ENCODE data around the gene CDH13. TPM values are rescaled to one million over a fixed set of nuclear protein-coding genes. Genes with fewer than 3 reads are reported as not detected.

CDH13 gene
- total RNA-seq, 4 donors from 2014 or later: 3.4 to 14.8 (median 6.5) TPM

GRCh38 chr16:83744441-83744981 lies 1117.7 kb downstream of the CDH13 start:
- no peak overlapping the region for H3K27ac ChIP-seq
- peak in 1 of 2 donors; percentile 7 for DNase-seq
- no peaks in the 10 kb centered on the region for H3K36me3 ChIP-seq
- no peaks in the 10 kb centered on the region for H3K9me3 ChIP-seq
- WGBS, 2 donors: 65 to 74% methylated on average over 8 to 12 of the region's 12 CpGs
- H3K27me3 ChIP-seq: no peaks in the 10 kb centered on the region
- no peak overlapping the region for H3K4me3 ChIP-seq (replicated peaks in 1 of 3)
- intact Hi-C loops (cut with DNase I): no loop called here
- no peaks in the 10 kb centered on the region for H3K4me1 ChIP-seq
- TF ChIP-seq CTCF (IDR thresholded peaks at IDR 0.05) (no peak), POLR2A (IDR thresholded peaks at IDR 0.05) (no peak)

- no peak overlapping the region for H3K4me3 ChIP-seq (replicated peaks in 1 of 3)
- DNase-seq: no peak
- no peaks in the 10 kb centered on the region for H3K27me3 ChIP-seq
- no peaks in the 10 kb centered on the region for H3K4me1 ChIP-seq
- TF ChIP-seq CTCF (IDR thresholded peaks at IDR 0.05) (no peak), POLR2A (IDR thresholded peaks at IDR 0.05) (no peak)
- intact Hi-C loops (cut with DNase I): no loop called here
- H3K36me3 ChIP-seq: no peaks in the 10 kb centered on the region
- H3K27ac ChIP-seq: no peak overlapping the region
- no peaks in the 10 kb centered on the region for H3K9me3 ChIP-seq
These were observed 1119.8 kb downstream of the CDH13 start for GRCh38 chr16:83746611-83747010.

- H3K9me3 ChIP-seq: no peaks in the 10 kb centered on the region
- no peaks in the 10 kb centered on the region for H3K4me1 ChIP-seq
- DNase-seq: no peak
- no peak overlapping the region for H3K27ac ChIP-seq
- H3K4me3 ChIP-seq (replicated peaks in 1 of 3): no peak overlapping the region
- WGBS, 2 donors: 75 to 87% methylated on average over 3 of the region's 3 CpGs
- no peaks in the 10 kb centered on the region for H3K27me3 ChIP-seq
- intact Hi-C loops (cut with DNase I): no loop called here
- H3K36me3 ChIP-seq: no peaks in the 10 kb centered on the region
- no peak for TF ChIP-seq CTCF (IDR thresholded peaks at IDR 0.05)
- TF ChIP-seq POLR2A (IDR thresholded peaks at IDR 0.05): no peak
These were observed 1121.2 kb downstream of the CDH13 start for GRCh38 chr16:83747936-83748335.

- no peaks in the 10 kb centered on the region for H3K27me3 ChIP-seq
- no peak overlapping the region for H3K27ac ChIP-seq
- H3K36me3 ChIP-seq: no peaks in the 10 kb centered on the region
- H3K4me3 ChIP-seq (replicated peaks in 1 of 3): no peak overlapping the region
- H3K9me3 ChIP-seq: no peaks in the 10 kb centered on the region
- H3K4me1 ChIP-seq: no peaks in the 10 kb centered on the region
- DNase-seq: no peak
- intact Hi-C loops (cut with DNase I): no loop called here
- no peak for TF ChIP-seq CTCF (IDR thresholded peaks at IDR 0.05)
- no peak for TF ChIP-seq POLR2A (IDR thresholded peaks at IDR 0.05)
These were observed 1128.6 kb downstream of the CDH13 start for GRCh38 chr16:83755391-83755790.

- WGBS, 2 donors: 58 to 64% methylated on average over 11 of the region's 11 CpGs
- intact Hi-C loops (cut with DNase I): no loop called here
- TF ChIP-seq POLR2A (IDR thresholded peaks at IDR 0.05) (no peak), CTCF (IDR thresholded peaks at IDR 0.05) (no peak)
- Histone ChIP-seq H3K4me3 (replicated peaks in 1 of 3) (no peak overlapping the region), H3K27me3 (no peaks in the 10 kb centered on the region), H3K36me3 (no peaks in the 10 kb centered on the region), H3K27ac (no peak overlapping the region), H3K9me3 (no peaks in the 10 kb centered on the region), H3K4me1 (no peaks in the 10 kb centered on the region)
- no peak for DNase-seq
These were observed 1135.6 kb downstream of the CDH13 start for GRCh38 chr16:83762141-83762991.

All from thyroid gland (tissue), 4 donors.